Measurements from ENCODE around the gene PGK1.
A peak's percentile ranks its signal among the peaks of the same experiment; 100 is the strongest.
"Not testable (repeated sequence)": the region's sequence is repeated elsewhere in the genome, so short reads cannot be mapped to it uniquely, and the experiment has no call there.

The PGK1 gene

GRCh38 chrX:78116766-78117165 is 12.7 kb downstream of the PGK1 start:
- no peak for DNase-seq

- DNase-seq = no peak
These were observed 14.6 kb downstream of the PGK1 start for GRCh38 chrX:78118628-78119027.

- DNase-seq = peak in 2 of 3 experiments; percentile 2 to 26
These were observed 15.6 kb downstream of the PGK1 start for GRCh38 chrX:78119521-78120227.

GRCh38 chrX:78123190-78123589 is 19.1 kb downstream of the PGK1 start:
- no peak for DNase-seq

GRCh38 chrX:78124307-78124706 is 20.3 kb downstream of the PGK1 start:
- peak in 1 of 3 experiments; percentile 16 for DNase-seq

GRCh38 chrX:78125148-78125547 is 21.1 kb downstream of the PGK1 start:
- DNase-seq = no peak

- DNase-seq = not testable (repeated sequence)
These were observed 21.7 kb downstream of the PGK1 start for GRCh38 chrX:78125781-78126180.

- no peak for DNase-seq
These were observed 25.7 kb downstream of the PGK1 start for GRCh38 chrX:78129714-78130113.

- no peak for DNase-seq
These were observed 26.3 kb downstream of the PGK1 start for GRCh38 chrX:78130396-78130795.

GRCh38 chrX:78131117-78131516 is 27.1 kb downstream of the PGK1 start:
- no peak for DNase-seq

GRCh38 chrX:78133238-78133960 is 29.4 kb downstream of the PGK1 start:
- no peak for DNase-seq

- DNase-seq = peak; percentile 81 to 92 (median 84)
These were observed 35.4 kb downstream of the PGK1 start, which contains the start of gene TAF9B for GRCh38 chrX:78139160-78140123. TSS of gene TAF9B (minus strand) at chrX:78139650. CDS start at chrX:78139611, 39 bp downstream.

GRCh38 chrX:78140206-78140605 is 36.2 kb downstream of the PGK1 start:
- DNase-seq = no peak

- not testable (repeated sequence) for DNase-seq
These were observed 43.0 kb downstream of the PGK1 start for GRCh38 chrX:78147002-78147540.

GRCh38 chrX:78157373-78157772 is 53.3 kb downstream of the PGK1 start:
- not testable (repeated sequence) for DNase-seq

GRCh38 chrX:78157846-78158245 is 53.8 kb downstream of the PGK1 start:
- DNase-seq = not testable (repeated sequence)

- DNase-seq = not testable (repeated sequence)
These were observed 56.7 kb downstream of the PGK1 start for GRCh38 chrX:78160711-78161110.

GRCh38 chrX:78163175-78163574 is 59.1 kb downstream of the PGK1 start:
- not testable (repeated sequence) for DNase-seq

GRCh38 chrX:78165425-78165824 is 61.4 kb downstream of the PGK1 start:
- DNase-seq = no peak

GRCh38 chrX:78168065-78168464 is 64.0 kb downstream of the PGK1 start:
- DNase-seq = no peak

All from NCI-H1417 (cell line).